Activated T-helper 9 cell treated with anti-CD3 and anti-CD28 coated beads, Interleukin-2, amount 50 U/mL, for 16 hours (primary cell): ENCODE results near the gene CFH.
"Not testable (repeated sequence)": the region's sequence is repeated elsewhere in the genome, so short reads cannot be mapped to it uniquely, and the experiment has no call there.

Experiments used
- DNase-seq: peaks from one replicate; pipeline ENCODE4 v3.0.0-alpha.2; 2020; ENCODE audit warnings: low read depth

The CFH gene

GRCh38 chr1:196651637-196652215, at the start of gene CFH:
TSS of gene CFH (plus strand) at chr1:196652043. CDS start at chr1:196652118, 75 bp downstream.
- no peak for DNase-seq

GRCh38 chr1:196603651-196604050, 48.2 kb upstream of the CFH start:
- no peak for DNase-seq

GRCh38 chr1:196607981-196608380, 43.9 kb upstream of the CFH start:
- no peak for DNase-seq

GRCh38 chr1:196608390-196609369, 43.2 kb upstream of the CFH start, which contains the start of gene KCNT2:
TSS of gene KCNT2 (minus strand) at chr1:196608440. CDS start at chr1:196608309, 131 bp downstream.
- DNase-seq = no peak

GRCh38 chr1:196609370-196609737, 42.5 kb upstream of the CFH start:
- DNase-seq = no peak

- no peak for DNase-seq
Measured at GRCh38 chr1:196611873-196612272, 40.0 kb upstream of the CFH start.

- no peak for DNase-seq
Measured at GRCh38 chr1:196619721-196620120, 32.1 kb upstream of the CFH start.

GRCh38 chr1:196623079-196623478, 28.8 kb upstream of the CFH start:
- no peak for DNase-seq

GRCh38 chr1:196628838-196629237, 23.0 kb upstream of the CFH start:
- no peak for DNase-seq

- no peak for DNase-seq
Measured at GRCh38 chr1:196637606-196638005, 14.2 kb upstream of the CFH start.

GRCh38 chr1:196638466-196638865, 13.4 kb upstream of the CFH start:
- no peak for DNase-seq

- DNase-seq = not testable (repeated sequence)
Measured at GRCh38 chr1:196639291-196639690, 12.6 kb upstream of the CFH start.

GRCh38 chr1:196640976-196641375, 10.9 kb upstream of the CFH start:
- DNase-seq = no peak

GRCh38 chr1:196649990-196650389, 1.9 kb upstream of the CFH start:
- no peak for DNase-seq

- DNase-seq = no peak
Measured at GRCh38 chr1:196650403-196650802, 1.4 kb upstream of the CFH start.

- no peak for DNase-seq
Measured at GRCh38 chr1:196651079-196651478, 764 bp upstream of the CFH start.

- DNase-seq = no peak
Measured at GRCh38 chr1:196654271-196654670, 2.4 kb downstream of the CFH start.

GRCh38 chr1:196655071-196655470, 3.2 kb downstream of the CFH start:
- DNase-seq = no peak

- no peak for DNase-seq
Measured at GRCh38 chr1:196655494-196655893, 3.7 kb downstream of the CFH start.

GRCh38 chr1:196659471-196659870, 7.6 kb downstream of the CFH start:
- DNase-seq = no peak

- no peak for DNase-seq
Measured at GRCh38 chr1:196660272-196660671, 8.4 kb downstream of the CFH start.

GRCh38 chr1:196660852-196661251, 9.0 kb downstream of the CFH start:
- DNase-seq = no peak

GRCh38 chr1:196661345-196661744, 9.5 kb downstream of the CFH start:
- DNase-seq = no peak
